ENCODE results near the gene RUNDC3A.

- TF ChIP-seq CTCF (IDR thresholded peaks at IDR 0.05) (no peak), POLR2A (IDR thresholded peaks at IDR 0.05) (no peak), EP300 (IDR thresholded peaks at IDR 0.05) (no peak)
Observed at GRCh38 chr17:44310188-44310587, 1.8 kb downstream of the RUNDC3A start.

Measured in ovary (tissue), 3 donors.